Measurements from ENCODE around the gene CALCOCO2. TPM values are rescaled to one million over a fixed set of nuclear protein-coding genes. Genes with fewer than 3 reads are reported as not detected.

CALCOCO2 gene
- total and polyA plus RNA-seq, 2 experiments from 2014 or later: 35.3 to 38.6 TPM

- no peaks in the 10 kb centered on the region for H3K4me1 ChIP-seq (ENCODE audit: low read depth)
- H3K27me3 ChIP-seq: no peaks in the 10 kb centered on the region
- no peaks in the 10 kb centered on the region for H3K9me3 ChIP-seq (ENCODE audit: low read depth)
- no peak for TF ChIP-seq CTCF (IDR thresholded peaks at IDR 0.05; ENCODE audit: low read depth, low read length)
- peaks cover 7% of the 10 kb centered on the region for H3K36me3 ChIP-seq
- no peak overlapping the region for H3K4me3 ChIP-seq
- H3K27ac ChIP-seq: no peak overlapping the region
- no peak for DNase-seq (ENCODE audit: low read depth in 1 of 2, low spot score in 1 of 2)
Observed at GRCh38 chr17:48894886-48895285, 64.1 kb downstream of the CALCOCO2 start.

DNA sequence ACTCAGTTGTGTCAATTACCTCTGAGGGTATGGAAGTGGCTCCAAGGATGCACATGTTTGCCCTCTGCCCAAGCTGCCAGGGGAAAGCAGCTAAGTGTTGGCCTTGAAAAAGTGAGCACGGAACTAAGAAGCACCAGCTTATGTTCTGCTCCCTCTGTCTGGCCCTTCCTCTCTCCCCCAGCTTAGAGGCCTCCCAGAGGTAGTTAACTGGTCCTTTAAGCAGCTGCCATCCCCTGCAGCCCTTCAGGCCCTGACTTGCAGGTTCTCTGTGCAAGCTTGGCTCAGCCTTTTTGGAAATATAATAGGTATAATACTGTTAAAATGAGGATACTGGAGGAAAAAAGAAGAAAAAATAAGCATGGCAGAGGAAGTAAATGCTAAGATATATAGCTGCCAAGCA is 70.4 kb downstream of the CALCOCO2 start:
- TF ChIP-seq CTCF (IDR thresholded peaks at IDR 0.05; ENCODE audit: low read depth, low read length): no peak

DNA sequence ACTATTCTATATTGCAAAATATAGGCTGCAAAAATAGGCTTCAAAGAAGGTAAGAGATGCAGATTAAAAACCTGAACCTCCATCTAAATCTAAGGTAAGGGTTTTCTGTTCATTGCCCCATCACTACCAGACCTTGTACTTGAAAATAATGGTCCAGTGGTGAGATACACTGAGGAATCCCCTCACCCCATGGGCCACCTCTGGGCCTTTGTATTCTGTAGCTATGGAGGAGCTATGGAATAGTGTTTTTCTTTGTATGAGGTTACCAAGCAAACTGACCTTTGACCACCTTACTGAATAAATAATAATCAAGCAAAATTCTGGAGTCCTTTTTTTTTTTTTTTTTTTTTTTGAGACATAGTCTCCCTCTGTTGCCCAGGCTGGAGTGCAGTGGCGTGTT is 72.6 kb downstream of the CALCOCO2 start:
- TF ChIP-seq CTCF (IDR thresholded peaks at IDR 0.05; ENCODE audit: low read depth, low read length): no peak
- DNase-seq (ENCODE audit: low read depth in 1 of 2, low spot score in 1 of 2): no peak
- H3K27me3 ChIP-seq: no peaks in the 10 kb centered on the region
- H3K27ac ChIP-seq: no peak overlapping the region
- no peaks in the 10 kb centered on the region for H3K9me3 ChIP-seq (ENCODE audit: low read depth)
- H3K4me1 ChIP-seq (ENCODE audit: low read depth): peaks cover 4% of the 10 kb centered on the region
- no peak overlapping the region for H3K4me3 ChIP-seq
- no peaks in the 10 kb centered on the region for H3K36me3 ChIP-seq

More for the DNA sequence above, 70.4 kb downstream of the CALCOCO2 start:
- no peaks in the 10 kb centered on the region for H3K27me3 ChIP-seq
- H3K4me3 ChIP-seq: no peak overlapping the region
- H3K36me3 ChIP-seq: peaks cover 2% of the 10 kb centered on the region
- no peaks in the 10 kb centered on the region for H3K4me1 ChIP-seq (ENCODE audit: low read depth)
- no peaks in the 10 kb centered on the region for H3K9me3 ChIP-seq (ENCODE audit: low read depth)
- DNase-seq (ENCODE audit: low read depth in 1 of 2, low spot score in 1 of 2): no peak
- H3K27ac ChIP-seq: no peak overlapping the region

- no peak for TF ChIP-seq CTCF (IDR thresholded peaks at IDR 0.05; ENCODE audit: low read depth, low read length)
- peaks cover 6% of the 10 kb centered on the region for H3K4me1 ChIP-seq (ENCODE audit: low read depth)
- H3K36me3 ChIP-seq: no peaks in the 10 kb centered on the region
- DNase-seq (ENCODE audit: low read depth in 1 of 2, low spot score in 1 of 2): no peak
- H3K4me3 ChIP-seq: no peak overlapping the region
- no peaks in the 10 kb centered on the region for H3K9me3 ChIP-seq (ENCODE audit: low read depth)
- H3K27me3 ChIP-seq: no peaks in the 10 kb centered on the region
- H3K27ac ChIP-seq: no peak overlapping the region
Observed at GRCh38 chr17:48904428-48904827, 73.6 kb downstream of the CALCOCO2 start.

- H3K36me3 ChIP-seq: no peaks in the 10 kb centered on the region
- TF ChIP-seq CTCF (IDR thresholded peaks at IDR 0.05; ENCODE audit: low read depth, low read length): no peak
- no peaks in the 10 kb centered on the region for H3K9me3 ChIP-seq (ENCODE audit: low read depth)
- peaks cover 14% of the 10 kb centered on the region for H3K4me1 ChIP-seq (ENCODE audit: low read depth)
- no peaks in the 10 kb centered on the region for H3K27me3 ChIP-seq
- no peak overlapping the region for H3K27ac ChIP-seq
- no peak for DNase-seq (ENCODE audit: low read depth in 1 of 2, low spot score in 1 of 2)
- H3K4me3 ChIP-seq: no peak overlapping the region
Observed at GRCh38 chr17:48905987-48906515, 75.2 kb downstream of the CALCOCO2 start.

- DNase-seq (ENCODE audit: low read depth in 1 of 2, low spot score in 1 of 2): peak in 1 of 2 donors; percentile 63
- peak overlapping the region; percentile 95 for H3K27ac ChIP-seq
- peak overlapping the region; percentile 98 for H3K4me3 ChIP-seq
- peaks cover 14% of the 10 kb centered on the region for H3K4me1 ChIP-seq (ENCODE audit: low read depth)
- peaks cover 1% of the 10 kb centered on the region for H3K36me3 ChIP-seq
- no peak for TF ChIP-seq CTCF (IDR thresholded peaks at IDR 0.05; ENCODE audit: low read depth, low read length)
- no peaks in the 10 kb centered on the region for H3K27me3 ChIP-seq
- H3K9me3 ChIP-seq (ENCODE audit: low read depth): no peaks in the 10 kb centered on the region
Observed at GRCh38 chr17:48907713-48908046, 76.8 kb downstream of the CALCOCO2 start.

Data from cardiac muscle cell (in vitro differentiated cells and primary cell).